Skeletal muscle satellite cell (primary cell): ENCODE data around the gene LILRB2. TPM values are rescaled to one million over a fixed set of nuclear protein-coding genes. Genes with fewer than 3 reads are reported as not detected.
"Not testable (repeated sequence)": the region's sequence is repeated elsewhere in the genome, so short reads cannot be mapped to it uniquely, and the experiment has no call there.

Experiments
- H3K27me3 ChIP-seq: 2 replicates; pipeline ENCODE4 v1.7.0; 2013; ENCODE audit warnings: low read length; ENCODE audit not compliant: control insufficient read depth, insufficient read depth
- H3K36me3 ChIP-seq: 2 replicates; pipeline ENCODE4 v1.7.0; 2013; ENCODE audit warnings: mild to moderate bottlenecking, control low read depth, low read length; ENCODE audit not compliant: insufficient read depth
- H3K4me1 ChIP-seq: 2 replicates; pipeline ENCODE4 v1.7.0; 2013; ENCODE audit warnings: low read length; ENCODE audit not compliant: control insufficient read depth, insufficient read depth
- H3K4me2 ChIP-seq: 2 replicates; pipeline ENCODE4 v1.7.0; 2013; ENCODE audit warnings: mild to moderate bottlenecking, low read length
- H3K4me3 ChIP-seq: 2 replicates; pipeline ENCODE4 v1.7.0; 2013; ENCODE audit warnings: low read length
- H3K9ac ChIP-seq: 2 replicates; pipeline ENCODE4 v1.7.0; 2013; ENCODE audit warnings: mild to moderate bottlenecking, low read depth, low read length, moderate library complexity
- H3K9me3 ChIP-seq: replicated peaks from 2 replicates; pipeline ENCODE4 v1.7.0; 2013; ENCODE audit warnings: mild to moderate bottlenecking, control low read depth, low read length
- total RNA-seq: library from RNA; depleted of rRNA; stranded (reverse); fragments of >200 nt; gene quantifications from 2 replicates; pipeline ENCODE4 v1.2.3, GENCODE V29; 2012; rRNA removed

LILRB2 gene
- total RNA-seq, result not detected in 2 replicates

DNA sequence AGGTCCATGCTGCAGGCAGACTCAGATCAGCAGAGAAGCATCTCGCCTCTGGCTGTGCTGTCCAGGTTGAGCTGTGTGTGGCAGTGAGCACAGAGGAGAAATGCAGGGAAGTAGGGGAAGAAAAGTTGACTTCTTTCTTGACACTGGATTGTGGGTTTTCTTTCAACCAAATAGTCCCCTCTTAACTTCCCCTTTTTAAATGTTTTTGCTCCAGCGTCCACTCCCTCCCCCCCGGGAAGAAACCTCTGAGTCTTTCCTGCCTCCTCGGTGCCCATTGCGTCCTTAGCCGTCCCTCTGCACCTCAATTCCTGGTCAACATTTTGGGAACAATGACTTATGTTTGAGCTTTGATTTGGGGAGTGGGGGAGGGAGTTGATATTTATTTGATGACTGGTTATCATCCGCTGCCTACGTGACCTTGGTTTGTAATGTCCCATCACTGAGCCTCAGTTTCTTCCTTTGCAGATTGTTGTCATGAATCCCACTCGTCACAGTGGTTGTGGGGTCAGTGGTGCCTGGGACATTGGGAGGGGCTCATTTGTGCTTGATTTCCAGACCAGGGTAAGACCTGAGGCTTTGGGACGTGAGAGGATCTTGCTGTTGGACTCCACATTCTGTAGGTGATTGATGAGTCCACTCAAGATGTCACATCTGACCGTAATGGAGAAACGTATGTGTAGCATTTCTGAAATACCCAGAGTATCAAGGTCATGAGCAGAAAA is at the start of gene LILRB2:
LILRB2 (minus strand) TSS at position 104 of the 722 bp plus-strand sequence. CDS start 614 bp downstream, outside the sequence.
- no peak within 1 kb of the TSS for H3K9ac ChIP-seq
- H3K4me3 ChIP-seq, result no peak within 1 kb of the TSS
- no peaks in the 10 kb centered on the region for H3K27me3 ChIP-seq
- no peaks in the 10 kb centered on the region for H3K36me3 ChIP-seq
- no peaks in the 10 kb centered on the region for H3K4me1 ChIP-seq
- H3K9me3 ChIP-seq, result no peaks in the 10 kb centered on the region
- no peak within 1 kb of the TSS for H3K4me2 ChIP-seq

DNA sequence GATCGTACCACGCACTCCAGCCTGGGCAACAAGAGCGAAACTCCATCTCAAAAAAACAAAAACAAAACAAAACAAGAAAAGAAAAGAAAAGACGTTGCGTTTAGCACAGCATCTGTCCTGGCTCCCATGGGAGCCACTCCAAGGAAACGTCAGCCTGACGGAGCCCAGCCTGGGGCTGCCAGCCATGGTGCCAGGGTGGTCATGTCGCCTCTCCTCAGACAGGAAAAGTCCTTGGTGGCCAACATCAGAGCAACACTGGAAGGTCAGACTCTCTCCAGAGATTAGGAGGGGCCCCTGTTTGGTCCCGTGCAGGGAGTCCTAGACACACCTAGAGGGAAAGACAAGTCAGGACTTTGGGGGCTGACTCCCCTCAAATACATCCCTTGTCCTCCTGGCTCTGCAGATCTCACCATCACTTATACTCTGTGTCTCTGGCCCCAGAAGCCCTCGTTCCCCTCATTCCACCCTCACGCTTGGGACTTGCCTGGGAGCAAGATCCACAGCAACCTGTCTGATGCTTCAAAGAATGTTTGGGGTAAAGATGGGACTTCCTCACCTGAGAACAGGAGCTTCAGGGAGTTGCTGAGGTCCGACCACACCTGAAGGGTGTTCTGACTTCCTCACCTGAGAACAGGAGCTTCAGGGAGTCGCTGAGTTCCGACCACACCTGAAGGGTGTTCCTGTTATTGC is 48.7 kb upstream of the LILRB2 start:
- H3K4me1 ChIP-seq, result no peaks in the 10 kb centered on the region
- no peak overlapping the region for H3K4me2 ChIP-seq
- no peaks in the 10 kb centered on the region for H3K36me3 ChIP-seq
- H3K4me3 ChIP-seq, result no peak overlapping the region
- no peak overlapping the region for H3K9ac ChIP-seq
- no peaks in the 10 kb centered on the region for H3K9me3 ChIP-seq
- no peaks in the 10 kb centered on the region for H3K27me3 ChIP-seq

DNA sequence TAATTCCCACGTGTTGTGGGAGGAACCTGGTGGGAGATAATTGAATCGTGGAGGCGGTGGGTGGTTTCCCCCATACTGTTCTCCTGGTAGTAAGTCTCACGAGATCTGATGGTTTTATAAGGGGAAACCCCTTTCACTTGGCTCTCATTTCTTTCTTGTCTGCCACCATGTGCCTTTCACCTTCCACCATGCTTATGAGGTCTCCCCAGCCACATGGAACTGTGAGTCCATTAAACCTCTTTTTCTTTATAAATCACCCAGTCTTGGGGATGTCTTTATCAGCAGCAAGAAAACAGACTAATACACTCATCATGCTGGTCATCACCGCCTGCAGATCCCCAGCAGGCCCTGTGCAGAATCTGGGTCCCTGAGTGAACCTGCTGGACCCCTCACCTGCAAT is 47.9 kb upstream of the LILRB2 start:
- H3K4me3 ChIP-seq, H3K9ac ChIP-seq, H3K4me2 ChIP-seq, H3K27me3 ChIP-seq, H3K9me3 ChIP-seq, H3K4me1 ChIP-seq, H3K36me3 ChIP-seq: not testable (repeated sequence)

DNA sequence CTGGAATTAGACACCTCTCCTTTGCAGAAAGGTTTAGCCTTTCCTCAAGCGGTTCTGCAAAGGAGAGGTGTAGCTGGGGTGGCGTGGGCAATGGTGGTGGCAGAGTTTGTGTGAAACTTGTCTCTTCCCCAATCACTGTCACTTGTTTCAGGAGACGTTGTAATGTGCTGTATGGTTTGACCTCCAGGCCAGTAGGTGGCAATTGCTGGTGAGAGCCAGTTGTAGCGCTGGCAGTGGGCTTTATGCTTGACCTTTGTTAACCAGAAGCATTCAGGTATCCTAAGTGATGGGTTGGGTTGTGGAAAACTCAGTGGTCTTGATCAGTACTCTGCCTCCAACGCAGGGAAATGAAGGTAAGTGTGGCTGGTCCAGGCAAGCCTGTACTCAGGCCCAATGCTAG is 44.7 kb upstream of the LILRB2 start:
- H3K4me1 ChIP-seq, result no peaks in the 10 kb centered on the region
- no peaks in the 10 kb centered on the region for H3K27me3 ChIP-seq
- H3K36me3 ChIP-seq, result no peaks in the 10 kb centered on the region
- H3K9ac ChIP-seq, result no peak overlapping the region
- no peaks in the 10 kb centered on the region for H3K9me3 ChIP-seq
- H3K4me3 ChIP-seq, result no peak overlapping the region
- no peak overlapping the region for H3K4me2 ChIP-seq

DNA sequence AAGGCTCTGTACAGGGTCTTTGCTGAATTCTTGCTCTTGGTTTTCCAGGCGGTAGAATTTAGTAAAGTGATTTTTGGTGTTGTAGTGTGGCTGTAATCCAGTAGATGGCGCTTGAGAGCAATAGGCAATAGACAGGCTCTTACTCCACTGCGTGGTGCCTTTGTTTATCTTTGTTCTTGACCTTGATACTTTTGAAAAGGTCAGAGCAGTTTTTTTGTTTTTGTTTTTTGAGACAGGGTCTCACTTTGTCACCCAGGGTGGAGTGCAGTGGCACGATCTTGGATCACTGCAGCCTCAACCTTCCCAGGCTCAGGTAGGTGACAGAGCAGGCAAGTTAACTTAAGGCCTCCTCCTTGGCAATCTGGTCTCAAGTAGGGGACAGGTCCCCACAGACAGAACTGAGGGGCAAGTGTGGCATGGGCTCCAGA is 44.3 kb upstream of the LILRB2 start:
- H3K27me3 ChIP-seq, result no peaks in the 10 kb centered on the region
- H3K4me1 ChIP-seq, result no peaks in the 10 kb centered on the region
- no peaks in the 10 kb centered on the region for H3K36me3 ChIP-seq
- H3K4me3 ChIP-seq, result no peak overlapping the region
- H3K9me3 ChIP-seq, result no peaks in the 10 kb centered on the region
- H3K4me2 ChIP-seq, result no peak overlapping the region
- no peak overlapping the region for H3K9ac ChIP-seq

DNA sequence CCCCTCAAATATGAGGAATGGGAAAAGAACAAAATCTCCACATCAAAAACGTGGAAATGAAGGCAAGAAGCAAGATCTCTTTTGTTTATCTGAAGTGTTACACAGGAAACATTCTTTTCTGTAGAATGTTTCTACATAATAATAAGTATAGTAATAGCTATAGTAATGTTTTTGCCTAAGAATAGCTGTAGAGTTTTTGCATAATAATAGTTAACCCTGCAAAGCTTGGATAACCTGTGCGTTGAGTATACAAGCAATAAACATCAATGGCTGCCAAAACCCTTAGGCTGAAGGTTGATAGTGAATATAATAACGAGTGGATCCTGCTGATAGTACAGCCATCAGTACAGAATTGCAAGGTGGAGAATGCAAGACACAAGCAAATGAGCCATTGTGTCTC is 43.2 kb upstream of the LILRB2 start:
- Histone ChIP-seq H3K9ac (no peak overlapping the region), H3K4me3 (no peak overlapping the region), H3K27me3 (no peaks in the 10 kb centered on the region), H3K4me2 (no peak overlapping the region), H3K36me3 (no peaks in the 10 kb centered on the region), H3K4me1 (no peaks in the 10 kb centered on the region), H3K9me3 (no peaks in the 10 kb centered on the region)

DNA sequence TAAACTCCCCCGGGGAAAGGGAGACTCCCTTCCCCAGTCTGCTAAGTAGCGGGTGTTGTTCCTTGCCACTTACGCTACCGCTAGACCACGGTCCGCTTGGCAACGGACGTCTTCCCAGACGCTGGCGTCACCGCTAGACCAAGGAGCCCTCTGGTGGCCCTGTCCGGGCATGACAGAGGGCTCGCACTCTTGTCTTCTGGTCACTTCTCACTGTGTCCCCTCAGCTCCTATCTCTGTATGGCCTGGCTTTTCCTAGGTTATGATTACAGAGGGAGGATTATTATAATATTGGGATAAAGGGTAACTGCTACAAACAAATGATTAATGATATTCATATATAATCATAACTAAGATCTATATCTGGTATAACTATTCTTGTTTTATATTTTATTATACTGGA is 42.0 kb upstream of the LILRB2 start:
- not testable (repeated sequence) for H3K4me3 ChIP-seq, H3K9ac ChIP-seq, H3K9me3 ChIP-seq, H3K36me3 ChIP-seq, H3K4me1 ChIP-seq, H3K27me3 ChIP-seq, H3K4me2 ChIP-seq

DNA sequence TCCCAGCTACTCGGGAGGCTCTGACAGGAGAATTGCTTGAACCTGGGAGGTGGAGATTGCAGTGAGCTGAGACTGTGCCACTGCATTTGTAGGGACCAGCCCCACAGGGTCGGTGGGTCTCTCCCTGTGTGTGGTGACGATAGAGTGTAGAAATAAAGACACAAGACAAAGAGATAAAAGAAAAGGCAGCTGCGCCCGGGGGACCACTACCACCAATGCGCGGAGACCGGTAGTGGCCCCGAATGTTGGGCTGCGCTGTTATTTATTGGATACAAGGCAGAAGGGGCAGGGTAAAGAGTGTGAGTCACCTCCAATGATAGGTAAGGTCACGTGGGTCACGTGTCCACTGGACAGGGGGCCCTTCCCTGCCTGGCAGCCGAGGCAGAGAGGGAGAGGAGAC is 41.4 kb upstream of the LILRB2 start:
- H3K27me3 ChIP-seq, H3K4me1 ChIP-seq, H3K4me2 ChIP-seq, H3K4me3 ChIP-seq, H3K9me3 ChIP-seq, H3K36me3 ChIP-seq, H3K9ac ChIP-seq: not testable (repeated sequence)

DNA sequence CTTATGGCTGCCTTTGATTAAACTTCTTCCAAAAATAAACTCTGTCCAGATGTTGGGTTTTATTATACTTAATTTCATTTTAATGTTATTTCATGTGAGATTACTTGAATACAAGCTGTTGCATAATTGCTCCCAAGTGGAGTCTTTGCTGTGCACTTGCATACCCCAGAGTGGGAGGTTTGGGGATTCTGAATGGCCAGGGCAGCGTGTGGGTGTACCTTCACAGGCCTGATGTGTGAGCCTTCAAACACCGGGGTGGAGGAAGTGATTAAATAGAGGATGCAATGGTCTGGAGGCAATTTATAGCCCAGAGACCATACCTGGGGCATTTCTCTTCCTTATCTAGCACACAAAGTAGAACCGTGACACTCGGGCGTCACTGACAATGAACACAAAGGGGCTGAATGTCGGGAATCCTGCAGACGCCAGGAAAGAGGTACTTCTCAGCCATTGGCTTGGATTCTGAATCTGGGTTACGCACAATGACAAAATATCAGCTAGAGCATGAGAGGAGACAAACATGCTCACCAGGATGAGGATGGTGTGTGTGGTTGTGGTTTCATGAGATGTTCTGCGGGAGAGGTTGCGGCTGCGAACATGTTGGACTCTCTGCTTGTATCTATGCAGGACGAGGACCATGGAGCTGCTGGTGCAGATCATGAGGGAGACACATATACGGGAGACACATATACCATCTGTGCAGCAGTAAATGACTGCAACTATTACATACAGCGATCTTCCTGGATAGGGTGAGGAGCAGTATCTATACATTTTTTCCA is 39.2 kb upstream of the LILRB2 start:
- Histone ChIP-seq H3K4me3 (no peak overlapping the region), H3K9me3 (no peaks in the 10 kb centered on the region), H3K9ac (no peak overlapping the region), H3K36me3 (no peaks in the 10 kb centered on the region), H3K4me2 (no peak overlapping the region), H3K4me1 (no peaks in the 10 kb centered on the region), H3K27me3 (no peaks in the 10 kb centered on the region)

DNA sequence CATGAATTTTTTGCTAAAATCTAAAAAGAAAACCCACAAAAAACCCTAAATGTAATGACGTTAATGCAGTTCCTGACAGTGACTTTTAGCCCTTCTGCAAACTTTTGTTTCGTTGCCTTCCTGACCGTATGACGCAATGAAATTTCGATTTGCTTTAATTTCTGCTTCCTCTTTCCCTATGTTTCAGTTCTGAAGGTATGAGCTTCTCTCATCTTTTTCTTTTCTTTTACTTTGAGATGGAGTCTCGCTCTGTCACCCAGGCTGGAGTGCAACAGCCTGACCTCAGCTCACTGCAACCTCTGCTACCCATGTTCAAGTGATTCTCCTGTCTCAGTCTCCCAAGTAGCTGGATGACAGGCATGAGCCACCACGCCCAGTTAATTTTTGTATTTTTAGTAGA is 38.1 kb upstream of the LILRB2 start:
- no peaks in the 10 kb centered on the region for H3K9me3 ChIP-seq
- no peak overlapping the region for H3K4me2 ChIP-seq
- no peaks in the 10 kb centered on the region for H3K36me3 ChIP-seq
- H3K4me3 ChIP-seq, result no peak overlapping the region
- H3K4me1 ChIP-seq, result no peaks in the 10 kb centered on the region
- no peak overlapping the region for H3K9ac ChIP-seq
- H3K27me3 ChIP-seq, result no peaks in the 10 kb centered on the region

DNA sequence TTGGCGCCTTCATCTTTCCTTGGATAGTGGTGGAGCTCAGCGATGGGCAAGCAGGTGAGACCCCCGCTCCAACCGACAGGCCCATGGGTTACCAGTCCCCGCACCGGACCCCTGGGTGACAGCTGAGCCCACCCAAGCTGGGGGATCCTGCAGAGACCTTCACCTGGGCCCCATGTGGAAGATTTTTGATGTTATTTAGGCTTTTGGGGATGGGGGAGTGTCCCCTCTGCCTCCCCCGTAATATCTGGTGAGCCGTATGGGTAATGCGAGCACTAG is 37.0 kb upstream of the LILRB2 start:
- no peaks in the 10 kb centered on the region for H3K36me3 ChIP-seq
- H3K4me2 ChIP-seq, result no peak overlapping the region
- no peak overlapping the region for H3K9ac ChIP-seq
- H3K4me1 ChIP-seq, result no peaks in the 10 kb centered on the region
- H3K4me3 ChIP-seq, result no peak overlapping the region
- no peaks in the 10 kb centered on the region for H3K9me3 ChIP-seq
- H3K27me3 ChIP-seq, result no peaks in the 10 kb centered on the region
